NB4 (cell line): Measurements from ENCODE around the gene MON1A.
"Not testable (repeated sequence)": the region's sequence is repeated elsewhere in the genome, so short reads cannot be mapped to it uniquely, and the experiment has no call there.

Experiments used
- DNase-seq: peaks from one replicate; pipeline ENCODE4 v3.0.0; 2010; ENCODE audit warnings: low read depth
- H3K4me3 ChIP-seq: one replicate; pipeline ENCODE4 v1.5.1; 2011; ENCODE audit warnings: mild to moderate bottlenecking, low read depth, low read length, moderate library complexity
- CTCF ChIP-seq: IDR thresholded peaks from one replicate; pipeline ENCODE4 v1.5.1; 2012; ENCODE audit warnings: low read depth, low read length
- MAX ChIP-seq: IDR thresholded peaks from 2 replicates; pipeline ENCODE4 v1.6.1; 2011; ENCODE audit warnings: low read depth, low read length
- MYC ChIP-seq: IDR thresholded peaks from 2 replicates; pipeline ENCODE4 v1.6.1; 2011; ENCODE audit warnings: low read depth, low read length
- POLR2A ChIP-seq: IDR thresholded peaks from 2 replicates; pipeline ENCODE4 v1.6.1; 2011; ENCODE audit warnings: mild to moderate bottlenecking; ENCODE audit not compliant: insufficient read length; ENCODE audit errors: extremely low read depth

The MON1A gene

GRCh38 chr3:49908373-49909199, 21.0 kb downstream of the MON1A start:
- DNase-seq = no peak
- TF ChIP-seq CTCF = no peak
- TF ChIP-seq MYC = no peak
- no peak for TF ChIP-seq POLR2A
- no peak for TF ChIP-seq MAX
- no peak overlapping the region for H3K4me3 ChIP-seq

- peak; percentile 68 for DNase-seq
- no peak overlapping the region for H3K4me3 ChIP-seq
- TF ChIP-seq MAX (no peak), CTCF (peak; percentile 64)
Observed at GRCh38 chr3:49906073-49906743, 23.4 kb downstream of the MON1A start.

GRCh38 chr3:49904448-49904847, 25.2 kb downstream of the MON1A start:
- not testable (repeated sequence) for DNase-seq, H3K4me3 ChIP-seq

GRCh38 chr3:49903451-49904424, 25.9 kb downstream of the MON1A start, which contains the start of gene MST1R:
TSS of gene MST1R (minus strand) at chr3:49903873. CDS start at chr3:49903609, 264 bp downstream.
- no peak for TF ChIP-seq MAX
- TF ChIP-seq MYC = no peak
- no peak for TF ChIP-seq POLR2A
- TF ChIP-seq CTCF = no peak
- DNase-seq = no peak

GRCh38 chr3:49902511-49903345, 26.9 kb downstream of the MON1A start:
- H3K4me3 ChIP-seq = no peak overlapping the region
- no peak for TF ChIP-seq MYC
- no peak for TF ChIP-seq MAX
- no peak for TF ChIP-seq POLR2A
- TF ChIP-seq CTCF = no peak

More at GRCh38 chr3:49903451-49904424, 25.9 kb downstream of the MON1A start, which contains the start of gene MST1R:
- H3K4me3 ChIP-seq = no peak within 1 kb of the TSS

More at GRCh38 chr3:49902511-49903345, 26.9 kb downstream of the MON1A start:
- DNase-seq = no peak
